GM18511 (cell line): ENCODE results near the gene SLC18B1.

Source experiments
- ATAC-seq: cut with Tn5 transposase; IDR thresholded peaks from one replicate; pipeline ENCODE4 v1.9.1; 2021; ENCODE audit warnings: mild to moderate bottlenecking, moderate library complexity; ENCODE audit not compliant: unreplicated experiment

SLC18B1 gene

GRCh38 chr6:132797951-132798868, at the start of gene SLC18B1:
Gene SLC18B1, minus strand, starts transcription at chr6:132798637. Its CDS starts 181 bp downstream, at chr6:132798456.
- peak; percentile 63 for ATAC-seq

GRCh38 chr6:132843316-132844035, 45.0 kb upstream of the SLC18B1 start:
- ATAC-seq: no peak

GRCh38 chr6:132841966-132842365, 43.5 kb upstream of the SLC18B1 start:
- no peak for ATAC-seq

- no peak for ATAC-seq
These were observed 34.5 kb upstream of the SLC18B1 start for GRCh38 chr6:132832891-132833290.

GRCh38 chr6:132830334-132830751, 31.9 kb upstream of the SLC18B1 start:
- ATAC-seq: no peak

- ATAC-seq: no peak
These were observed 22.4 kb upstream of the SLC18B1 start for GRCh38 chr6:132820629-132821381.

GRCh38 chr6:132819405-132820161, 21.1 kb upstream of the SLC18B1 start:
- ATAC-seq: no peak

GRCh38 chr6:132818404-132819359, 20.2 kb upstream of the SLC18B1 start:
- no peak for ATAC-seq

- no peak for ATAC-seq
These were observed 19.3 kb upstream of the SLC18B1 start for GRCh38 chr6:132817554-132818403.

- no peak for ATAC-seq
These were observed 18.2 kb upstream of the SLC18B1 start for GRCh38 chr6:132816660-132817059.

- peak; percentile 14 for ATAC-seq
These were observed 16.5 kb upstream of the SLC18B1 start for GRCh38 chr6:132814716-132815570.

- peak; percentile 37 for ATAC-seq
These were observed 14.9 kb upstream of the SLC18B1 start for GRCh38 chr6:132813173-132813856.

GRCh38 chr6:132812756-132813172, 14.3 kb upstream of the SLC18B1 start:
- ATAC-seq: peak; percentile 17

- ATAC-seq: no peak
These were observed 13.9 kb upstream of the SLC18B1 start for GRCh38 chr6:132812255-132812732.

GRCh38 chr6:132811276-132811675, 12.8 kb upstream of the SLC18B1 start:
- no peak for ATAC-seq

GRCh38 chr6:132805548-132805947, 7.1 kb upstream of the SLC18B1 start:
- no peak for ATAC-seq

GRCh38 chr6:132804251-132804650, 5.8 kb upstream of the SLC18B1 start:
- no peak for ATAC-seq
